Measurements from ENCODE around the gene LDOC1.

- TF ChIP-seq YY1 (IDR thresholded peaks at IDR 0.05; ENCODE audit: insufficient read depth, insufficient read length) (no peak), SUZ12 (IDR thresholded peaks at IDR 0.05; ENCODE audit: extremely low read depth, insufficient read depth, insufficient read length) (no peak), ZNF274 (IDR thresholded peaks at IDR 0.05; ENCODE audit: low read depth, low read length) (no peak)
Measured at GRCh38 chrX:141127146-141127545, 49.8 kb downstream of the LDOC1 start.

Data from NT2/D1 (cell line).